ENCODE results near the gene IARS1. TPM values are rescaled to one million over a fixed set of nuclear protein-coding genes. Genes with fewer than 3 reads are reported as not detected.

IARS1 gene
- total RNA-seq, 1 experiment from 2014 or later = 403 TPM

DNA sequence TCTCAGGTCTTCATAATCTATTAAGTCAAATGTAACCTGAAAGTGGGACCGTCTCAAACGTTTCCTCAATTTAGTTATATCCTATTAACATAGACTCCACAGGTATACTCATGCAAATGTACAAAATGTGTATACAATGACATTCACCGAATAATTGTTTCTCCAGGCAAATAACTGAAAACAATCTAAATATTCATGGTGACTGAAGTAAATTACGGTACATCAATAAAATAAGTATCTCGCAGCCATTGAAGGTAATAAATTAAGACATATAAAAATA is 482 bp downstream of the IARS1 start:
- no peaks in the 10 kb centered on the region for H3K27me3 Mint-ChIP-seq (ENCODE audit: insufficient read depth, unreplicated experiment)
- peaks cover 32% of the 10 kb centered on the region for H3K4me1 Mint-ChIP-seq (ENCODE audit: insufficient read depth, unreplicated experiment)
- POLR2A ChIA-PET = interaction anchor here (0.8 to 1.1 kb wide), 3 partner anchors 13 to 377 kb away, joined by 5 to 6 read pairs (median 6); partner anchors contain the start of gene IPPK
- H3K27ac Mint-ChIP-seq (ENCODE audit: low read depth, unreplicated experiment) = peak overlapping the region; percentile 96
- TF ChIP-seq CTCF (IDR thresholded peaks at IDR 0.05; ENCODE audit: unreplicated experiment) = no peak
- CTCF ChIA-PET = interaction anchor here (2.7 to 2.8 kb wide), 2 partner anchors 153 to 158 kb away, joined by 9 to 18 read pairs; no protein-coding TSS in a partner anchor
- H3K4me3 Mint-ChIP-seq (ENCODE audit: unreplicated experiment) = peak overlapping the region; percentile 80
- peaks cover 77% of the 10 kb centered on the region for H3K36me3 Mint-ChIP-seq (ENCODE audit: insufficient read depth, unreplicated experiment)
- no peaks in the 10 kb centered on the region for H3K9me3 Mint-ChIP-seq (ENCODE audit: unreplicated experiment)
- no peak for DNase-seq (ENCODE audit: unreplicated experiment)
- TSS peak; percentile 74 for BruUV-seq (replicated peaks)
- intact Hi-C loops (cut with micrococcal nuclease) = loop anchor here (1.0 to 5.0 kb wide), 3 partner anchors 32 to 155 kb away; partner anchors contain the start of genes CENPP and NOL8

- POLR2A ChIA-PET = interaction anchor here (0.6 to 2.0 kb wide), 7 partner anchors 14 to 378 kb away, joined by 3 to 9 read pairs (median 6); partner anchors contain the start of genes CENPP, IPPK and NOL8
- H3K27me3 Mint-ChIP-seq (ENCODE audit: insufficient read depth, unreplicated experiment) = no peaks in the 10 kb centered on the region
- H3K36me3 Mint-ChIP-seq (ENCODE audit: insufficient read depth, unreplicated experiment) = peaks cover 77% of the 10 kb centered on the region
- no TSS peak for BruUV-seq (replicated peaks)
- no peak for TF ChIP-seq CTCF (IDR thresholded peaks at IDR 0.05; ENCODE audit: unreplicated experiment)
- intact Hi-C loops (cut with micrococcal nuclease) = loop anchor here (1.0 to 5.0 kb wide), 3 partner anchors 33 to 154 kb away; partner anchors contain the start of genes CENPP and NOL8
- DNase-seq (ENCODE audit: unreplicated experiment) = peak; percentile 27
- H3K4me1 Mint-ChIP-seq (ENCODE audit: insufficient read depth, unreplicated experiment) = peaks cover 32% of the 10 kb centered on the region
- peak overlapping the region; percentile 96 for H3K27ac Mint-ChIP-seq (ENCODE audit: low read depth, unreplicated experiment)
- CTCF ChIA-PET = interaction anchor here (0.8 to 2.8 kb wide), 5 partner anchors 13 to 157 kb away, joined by 3 to 18 read pairs (median 5); partner anchors contain the start of gene CENPP
- H3K9me3 Mint-ChIP-seq (ENCODE audit: unreplicated experiment) = no peaks in the 10 kb centered on the region
- peak overlapping the region; percentile 80 for H3K4me3 Mint-ChIP-seq (ENCODE audit: unreplicated experiment)
These were observed 991 bp downstream of the IARS1 start for GRCh38 chr9:92292338-92293074.

DNA sequence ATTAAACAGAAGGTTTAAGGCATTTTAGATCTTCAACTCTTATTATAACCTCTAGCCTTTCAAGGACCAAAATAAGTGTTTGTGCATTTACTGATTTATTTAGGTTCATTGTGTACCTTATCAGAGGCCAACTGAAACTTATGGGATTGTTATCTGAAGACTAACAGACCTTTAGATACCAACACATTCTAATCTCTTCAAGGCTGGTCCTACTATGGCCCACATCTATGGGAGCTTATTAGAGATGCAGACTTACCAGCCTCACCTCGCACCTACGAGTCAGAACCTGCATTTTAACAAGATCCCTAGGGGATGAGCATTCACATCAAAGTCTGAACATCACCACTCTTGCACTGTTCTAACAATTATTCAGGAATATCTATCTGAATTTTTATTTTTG is 1.9 kb downstream of the IARS1 start:
- Mint-ChIP-seq H3K4me1 (ENCODE audit: insufficient read depth, unreplicated experiment) (peaks cover 32% of the 10 kb centered on the region), H3K27ac (ENCODE audit: low read depth, unreplicated experiment) (peak overlapping the region; percentile 65), H3K9me3 (ENCODE audit: unreplicated experiment) (no peaks in the 10 kb centered on the region), H3K36me3 (ENCODE audit: insufficient read depth, unreplicated experiment) (peaks cover 77% of the 10 kb centered on the region), H3K4me3 (ENCODE audit: unreplicated experiment) (peak overlapping the region; percentile 80), H3K27me3 (ENCODE audit: insufficient read depth, unreplicated experiment) (no peaks in the 10 kb centered on the region)
- no TSS peak for BruUV-seq (replicated peaks)
- intact Hi-C loops (cut with micrococcal nuclease) = loop anchor here (5.0 kb wide), 1 partner anchor 44 kb away; no protein-coding TSS in a partner anchor
- DNase-seq (ENCODE audit: unreplicated experiment) = no peak
- ChIA-PET CTCF (interaction anchor here (0.8 to 2.8 kb wide), 4 partner anchors 14 to 156 kb away, joined by 3 to 18 read pairs (median 7); partner anchors contain the start of gene CENPP), POLR2A (interaction anchor here (0.5 to 2.0 kb wide), 5 partner anchors 13 to 157 kb away, joined by 3 to 9 read pairs (median 3); partner anchors contain the start of genes CENPP and NOL8)
- TF ChIP-seq CTCF (IDR thresholded peaks at IDR 0.05; ENCODE audit: unreplicated experiment) = no peak

DNA sequence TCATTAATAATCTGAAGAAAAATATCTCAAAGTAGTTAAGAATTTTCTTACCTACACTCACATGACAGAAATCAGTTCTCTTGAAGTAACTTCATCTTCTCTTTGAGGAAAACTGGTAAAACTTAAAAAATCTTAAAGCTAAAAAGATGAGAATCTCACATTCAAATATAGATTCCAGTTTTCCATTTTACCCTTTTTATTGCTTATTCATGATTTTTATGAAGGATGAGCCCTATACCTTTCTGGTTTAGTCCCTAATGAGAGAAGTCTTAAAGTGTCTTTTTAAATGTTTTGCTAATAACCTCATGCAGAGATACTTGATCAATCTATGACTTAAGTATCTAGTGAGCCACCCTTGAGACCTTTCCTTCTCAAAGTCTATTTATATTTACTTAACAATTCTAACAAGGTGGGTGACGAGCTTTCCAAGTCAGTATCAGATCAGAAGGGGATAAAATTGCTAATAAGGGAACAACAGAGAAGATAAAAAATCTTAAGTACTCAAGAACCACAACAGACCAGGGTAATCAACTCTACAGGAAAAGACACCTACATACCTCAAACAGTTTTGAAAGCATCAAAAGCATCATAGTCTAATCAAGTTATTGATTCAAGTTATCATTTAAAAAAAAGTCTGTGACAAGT is 2.6 kb downstream of the IARS1 start:
- POLR2A ChIA-PET = interaction anchor here (0.5 to 2.0 kb wide), 6 partner anchors 9 to 97 kb away, joined by 3 to 9 read pairs (median 3); no protein-coding TSS in a partner anchor
- CTCF ChIA-PET = interaction anchor here (0.5 to 2.8 kb wide), 4 partner anchors 11 to 156 kb away, joined by 3 to 18 read pairs (median 7); no protein-coding TSS in a partner anchor
- no peak for TF ChIP-seq CTCF (IDR thresholded peaks at IDR 0.05; ENCODE audit: unreplicated experiment)
- Mint-ChIP-seq H3K36me3 (ENCODE audit: insufficient read depth, unreplicated experiment) (peaks cover 79% of the 10 kb centered on the region), H3K4me1 (ENCODE audit: insufficient read depth, unreplicated experiment) (peaks cover 30% of the 10 kb centered on the region), H3K4me3 (ENCODE audit: unreplicated experiment) (peak overlapping the region; percentile 80), H3K9me3 (ENCODE audit: unreplicated experiment) (no peaks in the 10 kb centered on the region), H3K27ac (ENCODE audit: low read depth, unreplicated experiment) (peak overlapping the region; percentile 65), H3K27me3 (ENCODE audit: insufficient read depth, unreplicated experiment) (no peaks in the 10 kb centered on the region)
- no TSS peak for BruUV-seq (replicated peaks)
- DNase-seq (ENCODE audit: unreplicated experiment) = no peak
- intact Hi-C loops (cut with micrococcal nuclease) = loop anchor here (5.0 kb wide), 1 partner anchor 44 kb away; no protein-coding TSS in a partner anchor
